HG03196 (cell line): ENCODE results near the gene BDH1.
A peak's percentile ranks its signal among the peaks of the same experiment; 100 is the strongest.
"Not testable (repeated sequence)": the region's sequence is repeated elsewhere in the genome, so short reads cannot be mapped to it uniquely, and the experiment has no call there.

ENCODE experiments used
- ATAC-seq: cut with Tn5 transposase; IDR thresholded peaks from one replicate; pipeline ENCODE4 v1.9.1; 2021; ENCODE audit not compliant: unreplicated experiment

The BDH1 gene

GRCh38 chr3:197555281-197556261 lies at the start of gene BDH1:
Gene BDH1, minus strand, starts transcription at chr3:197555968. Its CDS starts 9,525 bp downstream, at chr3:197546443.
- ATAC-seq, result peak; percentile 18

GRCh38 chr3:197603317-197603933 lies 47.7 kb upstream of the BDH1 start:
- no peak for ATAC-seq

GRCh38 chr3:197602351-197602750 lies 46.6 kb upstream of the BDH1 start:
- not testable (repeated sequence) for ATAC-seq

GRCh38 chr3:197601566-197601840 lies 45.7 kb upstream of the BDH1 start:
- ATAC-seq, result not testable (repeated sequence)

- no peak for ATAC-seq
Observed at GRCh38 chr3:197600796-197601565, 45.2 kb upstream of the BDH1 start.

- peak; percentile 71 for ATAC-seq
Observed at GRCh38 chr3:197599089-197599765, 43.5 kb upstream of the BDH1 start.

DNA sequence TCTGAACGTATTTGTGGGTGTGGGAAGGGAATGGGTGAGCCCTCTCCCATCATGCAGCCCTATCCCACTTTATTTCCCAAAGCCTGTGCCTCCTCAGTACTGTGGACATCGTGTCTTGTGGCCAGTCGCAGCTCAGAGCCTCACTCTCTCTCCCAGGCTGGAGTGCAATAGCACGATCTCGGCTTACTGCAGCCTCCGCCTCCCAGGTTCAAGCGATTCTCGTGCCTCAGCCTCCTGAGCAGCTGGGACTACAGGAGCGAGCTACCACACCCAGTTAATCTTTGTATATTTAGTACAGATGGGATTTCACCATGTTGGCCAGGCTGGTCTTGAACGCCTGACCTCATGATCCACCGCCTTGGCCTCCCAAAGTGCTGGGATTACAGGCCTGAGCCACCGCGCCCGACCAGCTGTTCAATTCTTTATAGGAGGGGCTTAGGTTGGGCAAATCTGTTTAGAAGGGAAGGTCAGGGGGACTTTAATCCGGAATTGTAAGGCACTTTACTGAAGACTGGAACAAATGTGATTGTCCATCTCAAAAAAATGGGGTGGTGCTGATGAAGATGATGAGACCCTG lies 42.7 kb upstream of the BDH1 start:
- no peak for ATAC-seq

GRCh38 chr3:197597335-197597734 lies 41.6 kb upstream of the BDH1 start:
- no peak for ATAC-seq

DNA sequence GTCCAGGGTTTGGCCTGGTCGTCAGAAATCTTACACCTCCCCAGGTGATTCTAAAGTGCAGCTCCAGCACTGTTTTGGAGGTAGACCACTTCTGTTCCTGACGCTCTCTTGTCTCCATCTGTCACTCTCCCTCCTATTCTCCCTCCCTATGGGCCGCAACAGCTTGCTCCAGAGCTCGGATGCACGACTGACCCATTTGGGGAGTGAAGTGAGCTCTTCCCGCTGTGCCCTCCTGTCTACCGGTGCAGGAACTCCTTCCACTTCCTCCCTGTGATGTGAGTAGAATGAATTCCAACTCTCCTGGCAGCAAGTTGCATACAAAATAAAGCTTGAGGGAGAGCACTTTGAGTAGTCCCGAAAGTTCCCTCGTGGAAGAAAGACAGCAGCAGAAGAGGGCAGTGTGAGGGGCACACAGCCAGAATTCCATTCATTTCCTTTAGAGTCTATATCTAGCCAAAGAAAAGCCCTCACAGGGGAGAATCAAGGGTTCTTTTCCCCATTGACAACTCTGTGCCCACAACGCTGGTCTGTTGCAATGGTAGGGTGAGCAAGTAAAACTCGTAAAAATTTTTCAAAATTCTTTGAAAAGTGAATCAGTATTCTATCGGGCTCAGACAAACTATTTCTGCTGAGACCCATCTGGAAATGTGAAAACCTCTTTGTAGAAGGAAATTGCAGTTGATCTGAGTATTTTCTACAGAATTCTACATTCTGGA lies 39.9 kb upstream of the BDH1 start:
- ATAC-seq, result no peak

DNA sequence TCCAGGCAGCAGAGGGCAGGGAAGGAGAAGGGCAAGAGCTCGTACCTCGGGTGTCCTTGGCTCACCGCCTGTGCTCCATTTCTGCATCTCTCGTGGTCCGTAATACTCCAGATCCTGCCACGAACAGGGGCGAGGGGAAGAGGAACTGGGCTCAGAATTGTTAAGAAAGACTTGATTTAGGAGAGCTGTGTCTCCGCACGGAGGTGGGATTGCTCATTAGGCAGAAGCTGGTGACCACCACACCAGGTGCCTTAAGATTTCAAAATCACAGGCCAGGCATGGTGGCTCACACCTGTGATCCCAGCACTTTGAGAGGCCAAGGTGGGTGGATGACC lies 37.2 kb upstream of the BDH1 start:
- no peak for ATAC-seq

- no peak for ATAC-seq
Observed at GRCh38 chr3:197592361-197593045, 36.7 kb upstream of the BDH1 start.

- no peak for ATAC-seq
Observed at GRCh38 chr3:197591816-197592215, 36.0 kb upstream of the BDH1 start.

GRCh38 chr3:197590313-197590962 lies 34.7 kb upstream of the BDH1 start:
- ATAC-seq, result no peak

GRCh38 chr3:197589545-197589944 lies 33.8 kb upstream of the BDH1 start:
- no peak for ATAC-seq

DNA sequence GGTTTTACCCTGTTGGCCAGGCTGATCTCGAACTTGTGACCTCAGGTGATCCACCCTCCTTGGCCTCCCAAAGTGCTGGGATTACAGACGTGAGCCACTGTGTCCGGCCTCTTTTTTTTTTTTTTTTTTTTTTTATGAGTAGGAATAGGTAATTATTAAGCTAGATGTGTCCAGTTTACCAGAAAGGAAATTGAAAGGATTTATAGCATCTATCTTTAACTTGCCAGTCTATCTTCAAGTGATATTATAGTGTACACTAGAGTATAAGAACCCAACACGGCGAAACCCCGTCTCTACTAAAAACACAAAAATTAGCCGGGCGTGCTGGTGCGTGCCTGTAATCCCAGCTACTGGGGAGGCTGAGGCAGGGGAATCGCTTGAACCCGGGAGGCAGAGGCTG lies 31.0 kb upstream of the BDH1 start:
- not testable (repeated sequence) for ATAC-seq

DNA sequence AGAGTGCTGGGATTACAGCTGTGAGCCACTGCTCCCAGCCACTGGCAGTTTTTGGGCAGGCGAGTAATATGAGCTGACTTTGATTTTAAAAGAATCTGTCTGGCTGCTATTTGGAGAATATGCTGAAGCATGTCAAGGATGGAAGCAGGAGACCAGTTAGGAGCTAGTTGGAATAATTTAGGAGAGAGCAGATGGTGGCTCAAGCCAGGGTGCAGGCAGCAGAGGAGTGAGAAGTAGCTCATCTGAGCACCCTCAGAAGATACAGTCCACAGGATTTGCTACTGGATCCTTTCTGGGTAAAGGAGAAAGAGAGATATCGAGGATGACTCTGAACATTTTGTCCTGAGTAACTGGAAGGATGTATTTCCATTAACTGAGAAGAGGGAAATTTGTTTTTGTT lies 30.4 kb upstream of the BDH1 start:
- no peak for ATAC-seq

- ATAC-seq, result no peak
Observed at GRCh38 chr3:197584733-197585132, 29.0 kb upstream of the BDH1 start.

DNA sequence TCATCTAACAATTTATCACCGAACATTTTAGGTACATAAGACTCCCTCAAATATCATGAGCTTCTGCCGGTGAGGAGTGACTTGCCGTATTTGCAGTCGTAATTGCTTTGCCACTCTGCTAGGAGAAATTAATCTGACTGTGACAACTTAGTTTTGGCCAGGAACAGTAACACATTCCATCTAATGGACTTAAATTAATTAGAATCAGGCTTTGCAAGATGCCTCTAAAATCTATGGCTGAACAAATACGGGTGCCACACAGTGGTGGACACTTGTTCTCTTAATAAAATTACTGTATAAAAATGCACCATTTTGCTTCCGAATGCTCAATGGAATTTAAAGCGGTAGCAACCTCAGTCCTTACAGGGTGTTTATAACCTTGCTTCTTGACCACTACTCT lies 27.6 kb upstream of the BDH1 start:
- ATAC-seq, result no peak

- no peak for ATAC-seq
Observed at GRCh38 chr3:197580253-197580691, 24.5 kb upstream of the BDH1 start.
